Thyroid gland (tissue), 4 donors: ENCODE measurements around the gene TNFRSF25.

Experiments used
- POLR2A ChIP-seq, 2 donors: fragments of 450-650 bp; IDR thresholded peaks; one replicate each; pipeline ENCODE4 v1.6.1; 2017; ENCODE audit warnings: antibody characterized with exemption in 2 of 2, mild to moderate bottlenecking in 2 of 2, moderate library complexity in 1 of 2
- TF ChIP-seq, protein P1 (sequence below), 6 experiments: fragments of 200-600 bp in 3 of 6; fragments of 450-650 bp in 3 of 6; sonication (generic) in 3 of 6; IDR thresholded peaks; one replicate each; pipeline ENCODE4 v1.5.1; 2016 to 2019; ENCODE audit warnings: antibody characterized with exemption in 6 of 6, mild to moderate bottlenecking in 2 of 6, inconsistent platforms in 1 of 6, moderate library complexity in 1 of 6

DNA sequence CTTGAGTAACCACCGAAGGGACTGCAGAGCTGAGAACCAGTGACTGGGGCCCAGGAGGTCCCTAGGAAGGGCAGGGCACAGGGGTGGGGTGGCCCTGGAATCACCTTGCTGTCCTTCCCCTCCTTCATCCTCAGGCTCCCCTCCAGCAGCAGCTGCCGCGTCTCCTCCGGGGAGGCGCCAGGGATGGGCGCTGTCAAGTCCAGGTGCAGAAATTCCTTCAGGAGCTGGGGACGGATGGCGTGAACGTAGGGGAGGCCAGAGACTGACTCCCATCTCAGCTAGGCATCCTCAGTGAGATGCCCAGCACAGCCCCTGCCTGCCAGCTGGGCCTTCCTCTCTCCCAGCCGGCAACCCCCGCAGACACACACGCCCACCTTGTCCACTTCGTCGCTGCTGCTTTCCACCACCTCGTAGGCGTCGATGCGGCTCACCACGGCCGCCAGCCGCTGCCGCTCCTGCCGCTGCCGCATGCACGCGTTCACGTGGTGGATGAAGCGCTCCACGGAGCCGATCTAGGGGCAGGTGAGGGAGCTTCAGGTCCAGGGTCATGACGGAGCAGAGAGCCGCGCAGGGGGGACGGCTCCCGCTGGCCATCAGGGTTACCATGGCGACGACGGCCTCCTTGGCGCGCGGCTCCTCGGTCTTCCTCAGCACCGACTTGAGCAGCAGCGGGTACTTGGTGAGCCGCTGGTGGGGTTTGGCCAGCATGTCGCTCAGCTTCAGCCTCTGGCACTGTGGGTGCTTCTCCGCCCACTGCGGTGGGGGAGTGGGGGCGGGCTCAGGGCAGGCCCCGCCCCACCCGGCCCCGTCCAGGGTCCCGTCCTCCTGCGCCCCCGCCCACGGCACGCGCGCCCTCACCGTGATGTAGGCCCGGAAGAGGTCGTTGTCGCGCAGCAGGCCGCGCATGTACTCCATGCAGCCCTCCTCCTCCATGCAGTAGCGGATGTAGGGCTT is 4.4 kb upstream of the TNFRSF25 start:
- no peak for TF ChIP-seq POLR2A (IDR thresholded peaks at IDR 0.05)
- TF ChIP-seq, protein P1, sequence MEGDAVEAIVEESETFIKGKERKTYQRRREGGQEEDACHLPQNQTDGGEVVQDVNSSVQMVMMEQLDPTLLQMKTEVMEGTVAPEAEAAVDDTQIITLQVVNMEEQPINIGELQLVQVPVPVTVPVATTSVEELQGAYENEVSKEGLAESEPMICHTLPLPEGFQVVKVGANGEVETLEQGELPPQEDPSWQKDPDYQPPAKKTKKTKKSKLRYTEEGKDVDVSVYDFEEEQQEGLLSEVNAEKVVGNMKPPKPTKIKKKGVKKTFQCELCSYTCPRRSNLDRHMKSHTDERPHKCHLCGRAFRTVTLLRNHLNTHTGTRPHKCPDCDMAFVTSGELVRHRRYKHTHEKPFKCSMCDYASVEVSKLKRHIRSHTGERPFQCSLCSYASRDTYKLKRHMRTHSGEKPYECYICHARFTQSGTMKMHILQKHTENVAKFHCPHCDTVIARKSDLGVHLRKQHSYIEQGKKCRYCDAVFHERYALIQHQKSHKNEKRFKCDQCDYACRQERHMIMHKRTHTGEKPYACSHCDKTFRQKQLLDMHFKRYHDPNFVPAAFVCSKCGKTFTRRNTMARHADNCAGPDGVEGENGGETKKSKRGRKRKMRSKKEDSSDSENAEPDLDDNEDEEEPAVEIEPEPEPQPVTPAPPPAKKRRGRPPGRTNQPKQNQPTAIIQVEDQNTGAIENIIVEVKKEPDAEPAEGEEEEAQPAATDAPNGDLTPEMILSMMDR (IDR thresholded peaks at IDR 0.05), result no peak
